Measurements from ENCODE around the gene FAM83B. TPM values are rescaled to one million over a fixed set of nuclear protein-coding genes. Genes with fewer than 3 reads are reported as not detected.

FAM83B gene
- total RNA-seq, 1 experiment from 2014 or later, result 15.6 TPM

- Histone ChIP-seq H3K79me2 (ENCODE audit: low read depth) (0 out of 2 replicates have a peak, but pooled peaks cover 18% of the 10 kb centered on the region), H3K9me3 (ENCODE audit: insufficient read depth, low read depth) (no peaks in the 10 kb centered on the region), H3K27ac (peak overlapping the region; percentile 81), H3K27me3 (ENCODE audit: insufficient read depth, low read depth) (no peaks in the 10 kb centered on the region), H3F3A (ENCODE audit: insufficient read depth, low read depth) (peaks cover 12% of the 10 kb centered on the region), H4K20me1 (ENCODE audit: insufficient read depth) (no peaks in the 10 kb centered on the region), H2AFZ (no peak overlapping the region), H3K4me2 (peak overlapping the region; percentile 47), H3K4me3 (no peak overlapping the region), H3K9me2 (ENCODE audit: insufficient read depth) (0 out of 2 replicates have a peak, but pooled peaks cover 4% of the 10 kb centered on the region), H3K36me3 (ENCODE audit: low read depth) (peaks cover 5% of the 10 kb centered on the region; the same call in 1 of the 2 replicates), H3K4me1 (replicated peaks; ENCODE audit: insufficient read depth) (peaks cover 32% of the 10 kb centered on the region)
- no peak for TF ChIP-seq CTCF (conservative IDR thresholded peaks at IDR 0.05)
- TF ChIP-seq EZH2 (IDR thresholded peaks at IDR 0.05; ENCODE audit: low read depth), result no peak
- intact Hi-C loops (cut with micrococcal nuclease; ENCODE audit: unreplicated experiment), result no loop called here
- ChIA-PET CTCF (no interaction called here), POLR2A (ENCODE audit: unreplicated experiment) (no interaction called here)
- DNase-seq, result peak in 1 of 2 experiments; percentile 38
- BruUV-seq (replicated peaks), result no TSS peak
Measured at GRCh38 chr6:54873599-54873998, 27.0 kb downstream of the FAM83B start.

GRCh38 chr6:54874349-54875048 is 27.9 kb downstream of the FAM83B start:
- Histone ChIP-seq H3F3A (ENCODE audit: insufficient read depth, low read depth) (peaks cover 12% of the 10 kb centered on the region), H3K4me1 (replicated peaks; ENCODE audit: insufficient read depth) (peaks cover 32% of the 10 kb centered on the region), H4K20me1 (ENCODE audit: insufficient read depth) (no peaks in the 10 kb centered on the region), H3K36me3 (ENCODE audit: low read depth) (peaks cover 5% of the 10 kb centered on the region; the same call in 1 of the 2 replicates), H2AFZ (no peak overlapping the region), H3K4me3 (no peak overlapping the region), H3K27ac (peak overlapping the region; percentile 81), H3K27me3 (ENCODE audit: insufficient read depth, low read depth) (no peaks in the 10 kb centered on the region), H3K4me2 (peak overlapping the region; percentile 47), H3K9me2 (ENCODE audit: insufficient read depth) (0 out of 2 replicates have a peak, but pooled peaks cover 4% of the 10 kb centered on the region), H3K9me3 (ENCODE audit: insufficient read depth, low read depth) (no peaks in the 10 kb centered on the region), H3K79me2 (ENCODE audit: low read depth) (0 out of 2 replicates have a peak, but pooled peaks cover 18% of the 10 kb centered on the region)
- DNase-seq, result peak in 1 of 2 experiments; percentile 87
- CTCF ChIA-PET, result no interaction called here
- intact Hi-C loops (cut with micrococcal nuclease; ENCODE audit: unreplicated experiment), result loop anchor here (1.0 kb wide), 1 partner anchor 28 kb away; the partner anchor contains the start of gene FAM83B
- no peak for TF ChIP-seq CTCF (conservative IDR thresholded peaks at IDR 0.05)
- TF ChIP-seq EZH2 (IDR thresholded peaks at IDR 0.05; ENCODE audit: low read depth), result no peak
- POLR2A ChIA-PET (ENCODE audit: unreplicated experiment), result no interaction called here
- no TSS peak for BruUV-seq (replicated peaks)

- H2AFZ ChIP-seq, result no peak overlapping the region
- H3K9me3 ChIP-seq (ENCODE audit: insufficient read depth, low read depth), result no peaks in the 10 kb centered on the region
- 0 out of 2 replicates have a peak overlapping the region, but pooled peaks have one; percentile 47 for H3K4me2 ChIP-seq
- CTCF ChIA-PET, result interaction anchor here (0.6 kb wide), 1 partner anchor 197 kb away, joined by 5 read pairs; no protein-coding TSS in a partner anchor
- H3K27ac ChIP-seq, result no peak overlapping the region
- H3K27me3 ChIP-seq (ENCODE audit: insufficient read depth, low read depth), result no peaks in the 10 kb centered on the region
- peaks cover 32% of the 10 kb centered on the region for H3K4me1 ChIP-seq (replicated peaks; ENCODE audit: insufficient read depth)
- intact Hi-C loops (cut with micrococcal nuclease; ENCODE audit: unreplicated experiment), result no loop called here
- DNase-seq, result no peak
- TF ChIP-seq EZH2 (IDR thresholded peaks at IDR 0.05; ENCODE audit: low read depth), result no peak
- TF ChIP-seq CTCF (conservative IDR thresholded peaks at IDR 0.05), result no peak
- H3F3A ChIP-seq (ENCODE audit: insufficient read depth, low read depth), result peaks cover 12% of the 10 kb centered on the region
- H3K9me2 ChIP-seq (ENCODE audit: insufficient read depth), result 0 out of 2 replicates have a peak, but pooled peaks cover 4% of the 10 kb centered on the region
- POLR2A ChIA-PET (ENCODE audit: unreplicated experiment), result no interaction called here
- H4K20me1 ChIP-seq (ENCODE audit: insufficient read depth), result no peaks in the 10 kb centered on the region
- no peak overlapping the region for H3K4me3 ChIP-seq
- 0 out of 2 replicates have a peak, but pooled peaks cover 15% of the 10 kb centered on the region for H3K79me2 ChIP-seq (ENCODE audit: low read depth)
- H3K36me3 ChIP-seq (ENCODE audit: low read depth), result peaks cover 5% of the 10 kb centered on the region; the same call in 1 of the 2 replicates
- BruUV-seq (replicated peaks), result no TSS peak
Measured at GRCh38 chr6:54875539-54875938, 29.0 kb downstream of the FAM83B start.
